Ecto neural progenitor cell (in vitro differentiated cells): ENCODE data around the gene NFIL3.

ENCODE experiments used
- DNase-seq: peaks from one replicate; pipeline ENCODE4 v3.0.0-alpha.2; 2018; ENCODE audit warnings: low spot score

The NFIL3 gene

GRCh38 chr9:91421971-91422757 is 1.5 kb downstream of the NFIL3 start:
- no peak for DNase-seq

- peak; percentile 82 for DNase-seq
Measured at GRCh38 chr9:91421128-91421765, 2.4 kb downstream of the NFIL3 start.

DNA sequence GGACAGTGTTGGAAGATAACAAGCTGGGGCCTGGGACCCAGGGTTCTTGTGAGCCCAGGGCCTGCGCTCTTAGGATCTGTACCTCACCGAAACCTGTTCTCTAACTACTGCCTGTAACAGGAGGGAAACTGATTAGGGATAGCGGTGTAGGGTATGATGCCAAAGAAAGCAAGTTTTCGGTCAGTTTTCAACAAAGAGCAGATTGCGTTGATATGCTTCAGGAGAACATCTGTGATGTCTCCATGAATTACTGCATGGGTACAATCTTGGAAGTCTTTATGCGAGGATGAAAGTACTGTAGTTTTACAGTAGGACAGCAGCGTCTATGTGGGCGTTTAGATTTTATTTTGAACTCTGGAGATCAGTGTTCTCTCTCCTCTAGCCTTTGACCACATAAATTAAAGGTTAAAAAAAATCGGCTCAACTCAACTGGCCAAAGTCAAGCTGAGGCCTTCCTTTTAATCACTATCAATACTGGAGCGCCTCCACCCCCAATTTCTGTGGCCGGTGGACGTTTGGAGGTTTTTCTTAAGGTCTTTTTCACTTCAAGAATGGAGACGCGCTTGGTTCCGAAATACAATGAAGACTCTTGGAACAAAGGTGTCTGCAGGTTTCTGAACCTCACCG is 3.0 kb downstream of the NFIL3 start:
- DNase-seq = no peak

DNA sequence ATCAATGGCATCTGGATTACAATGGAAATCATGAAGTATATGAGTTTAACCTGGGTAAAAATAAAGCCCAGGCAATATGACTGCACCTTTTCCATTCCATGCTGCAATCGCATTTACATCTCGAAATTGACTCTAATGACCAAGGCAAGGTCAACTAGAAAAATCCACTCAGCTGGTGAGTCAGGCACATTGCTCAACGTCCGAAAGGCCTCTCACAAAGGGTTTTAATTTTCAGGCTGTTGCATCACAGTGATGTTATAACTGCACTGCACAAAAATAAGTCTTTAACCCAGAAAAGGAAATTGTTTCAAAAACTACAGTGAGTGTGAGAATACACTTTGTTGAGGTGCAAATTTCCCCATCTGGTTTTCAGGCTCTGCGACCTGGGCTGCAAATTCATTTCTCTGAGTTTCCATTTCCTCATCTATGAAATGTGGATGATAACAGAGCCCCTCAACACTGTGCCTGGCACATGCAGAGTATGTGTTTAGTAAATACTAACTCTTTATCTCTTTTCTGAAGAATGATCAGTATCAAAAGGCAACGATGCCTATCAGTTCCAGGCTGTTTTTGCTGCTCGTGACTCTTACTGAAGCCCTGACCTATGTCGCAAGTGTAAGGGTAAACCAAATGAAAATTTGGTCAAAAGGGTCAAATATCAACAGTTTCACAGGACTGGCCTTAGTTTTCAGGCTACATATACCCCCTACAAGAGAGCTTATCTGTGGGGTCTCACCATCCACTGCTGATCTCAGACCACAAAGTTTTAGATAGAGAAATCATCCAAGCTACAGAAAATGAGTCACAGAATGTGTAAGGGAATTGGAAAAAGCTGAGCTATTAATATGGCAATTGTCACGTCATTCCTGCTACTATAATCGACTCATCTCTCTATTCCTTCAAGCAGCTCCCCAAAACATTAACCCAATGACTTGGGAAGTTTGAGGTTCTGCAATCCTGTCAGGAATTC is 4.1 kb downstream of the NFIL3 start:
- DNase-seq = no peak

DNA sequence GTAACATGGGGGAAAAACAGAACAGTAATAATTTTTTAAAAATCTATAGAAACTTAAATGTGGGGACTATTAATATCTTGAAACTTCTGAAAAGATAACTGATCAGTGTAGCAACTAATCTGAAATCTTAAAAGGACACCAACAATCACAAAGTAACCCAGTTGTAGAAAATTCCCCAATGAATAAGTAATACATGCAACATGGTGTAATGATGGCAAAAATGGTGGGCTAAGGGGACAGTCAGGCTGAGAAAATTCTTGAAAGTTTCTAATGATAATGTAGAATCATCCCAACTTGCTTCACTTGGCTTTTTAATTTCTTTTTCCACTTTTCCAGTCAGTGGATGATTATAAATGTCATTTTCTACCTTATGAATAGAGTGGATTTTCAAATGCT is 5.4 kb downstream of the NFIL3 start:
- no peak for DNase-seq

DNA sequence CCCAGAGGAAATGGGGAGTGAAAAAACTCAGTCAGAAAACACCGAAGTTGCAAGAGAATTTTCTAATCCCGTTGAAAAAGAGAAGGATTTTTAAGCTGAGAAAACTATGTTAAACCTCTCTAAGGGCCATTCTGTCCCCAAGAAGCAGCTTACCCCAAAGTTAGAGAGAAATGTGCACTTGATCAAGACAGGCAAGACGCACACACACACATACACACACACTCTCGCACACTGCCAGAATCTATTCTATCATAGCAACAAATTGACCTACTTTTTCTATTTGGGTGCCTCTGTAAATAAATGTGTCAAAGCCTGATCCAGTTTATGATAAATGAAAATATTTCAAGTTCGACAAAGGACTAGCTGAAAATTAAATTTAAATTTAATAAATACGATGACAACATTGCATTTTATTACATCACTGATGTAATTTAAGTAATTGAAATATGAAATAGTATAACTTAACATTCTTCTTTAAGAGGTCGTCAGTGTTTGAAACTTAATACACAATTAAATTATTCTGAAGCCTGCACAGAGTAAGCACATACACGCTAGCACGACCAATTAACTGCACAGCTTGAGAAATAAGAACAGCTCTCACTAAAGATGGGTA is 5.9 kb downstream of the NFIL3 start:
- DNase-seq = no peak

- DNase-seq = no peak
Measured at GRCh38 chr9:91416096-91416712, 7.4 kb downstream of the NFIL3 start.

GRCh38 chr9:91415290-91415689 is 8.3 kb downstream of the NFIL3 start:
- DNase-seq = no peak

- DNase-seq = no peak
Measured at GRCh38 chr9:91412941-91413340, 10.7 kb downstream of the NFIL3 start.

- no peak for DNase-seq
Measured at GRCh38 chr9:91411096-91411771, 12.4 kb downstream of the NFIL3 start.

- no peak for DNase-seq
Measured at GRCh38 chr9:91410161-91410560, 13.5 kb downstream of the NFIL3 start.

- no peak for DNase-seq
Measured at GRCh38 chr9:91408475-91408874, 15.2 kb downstream of the NFIL3 start.

DNA sequence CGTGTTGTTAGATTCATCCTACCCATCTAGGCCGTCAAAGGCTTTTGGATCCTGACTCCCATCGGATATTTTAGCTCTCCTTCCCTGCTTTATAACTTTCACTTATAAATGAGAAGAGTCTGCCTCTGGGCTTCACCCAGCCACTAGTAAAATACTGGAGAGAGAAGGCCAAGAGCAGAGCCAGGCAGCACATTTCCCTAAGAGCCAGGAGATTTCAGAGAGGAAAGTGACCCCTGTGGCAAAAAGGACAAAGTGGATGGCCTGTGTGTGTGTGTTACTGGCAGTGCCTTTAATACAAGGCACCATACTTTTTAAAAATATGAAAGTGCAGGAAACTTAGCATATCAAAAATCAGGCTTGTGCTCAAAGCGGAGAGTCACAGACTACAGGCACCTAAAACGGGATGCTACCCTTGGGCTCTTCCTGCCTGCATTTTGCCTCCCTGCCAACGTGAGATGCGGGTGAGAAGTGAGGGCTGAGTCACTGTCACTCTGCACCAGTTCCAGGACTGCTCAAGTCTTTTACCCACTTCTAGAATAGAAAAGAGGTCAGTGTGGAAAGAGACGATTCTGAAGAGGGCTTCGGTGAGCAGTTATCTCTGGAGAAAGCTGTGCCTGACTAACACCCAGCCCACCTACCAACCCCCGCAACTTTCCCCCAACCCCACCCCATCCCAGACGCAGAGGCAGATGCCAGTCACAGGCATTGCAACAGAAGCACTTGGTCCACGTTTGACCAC is 15.9 kb downstream of the NFIL3 start:
- DNase-seq = no peak

DNA sequence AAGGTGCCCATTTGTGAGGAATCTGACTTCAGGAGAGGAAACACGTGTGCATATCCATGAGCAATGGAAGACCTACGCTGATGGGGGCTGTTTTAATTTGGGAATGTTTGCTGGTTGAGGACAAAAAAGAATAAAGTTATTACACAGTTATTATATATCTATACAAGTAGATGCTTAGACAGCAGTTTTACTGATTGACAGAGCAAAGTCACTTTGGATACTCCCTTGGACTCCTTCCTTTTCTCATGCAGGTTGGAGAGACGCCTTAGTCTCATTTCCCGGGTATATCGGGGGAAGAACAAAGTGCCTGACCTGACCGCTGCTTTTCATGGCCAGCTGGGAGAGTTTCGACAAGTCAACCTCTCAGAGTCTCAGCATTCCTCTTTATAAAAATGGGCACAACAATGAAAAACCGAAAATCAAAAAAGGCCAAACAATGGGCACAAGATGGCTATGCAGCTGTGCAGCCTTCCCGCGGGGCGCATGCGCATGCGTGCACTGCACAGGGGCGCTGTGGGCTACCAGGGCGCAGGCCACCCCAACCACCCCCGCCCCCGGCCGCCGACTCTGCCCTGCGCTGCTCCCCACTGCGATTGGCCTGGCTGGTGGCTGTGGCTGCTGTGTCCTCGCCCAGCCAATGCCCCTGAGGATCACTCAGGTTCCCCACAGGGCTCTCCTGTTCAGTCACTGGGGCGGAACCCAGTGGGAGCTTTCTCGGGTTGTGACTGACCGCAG is 18.1 kb downstream of the NFIL3 start:
- no peak for DNase-seq

DNA sequence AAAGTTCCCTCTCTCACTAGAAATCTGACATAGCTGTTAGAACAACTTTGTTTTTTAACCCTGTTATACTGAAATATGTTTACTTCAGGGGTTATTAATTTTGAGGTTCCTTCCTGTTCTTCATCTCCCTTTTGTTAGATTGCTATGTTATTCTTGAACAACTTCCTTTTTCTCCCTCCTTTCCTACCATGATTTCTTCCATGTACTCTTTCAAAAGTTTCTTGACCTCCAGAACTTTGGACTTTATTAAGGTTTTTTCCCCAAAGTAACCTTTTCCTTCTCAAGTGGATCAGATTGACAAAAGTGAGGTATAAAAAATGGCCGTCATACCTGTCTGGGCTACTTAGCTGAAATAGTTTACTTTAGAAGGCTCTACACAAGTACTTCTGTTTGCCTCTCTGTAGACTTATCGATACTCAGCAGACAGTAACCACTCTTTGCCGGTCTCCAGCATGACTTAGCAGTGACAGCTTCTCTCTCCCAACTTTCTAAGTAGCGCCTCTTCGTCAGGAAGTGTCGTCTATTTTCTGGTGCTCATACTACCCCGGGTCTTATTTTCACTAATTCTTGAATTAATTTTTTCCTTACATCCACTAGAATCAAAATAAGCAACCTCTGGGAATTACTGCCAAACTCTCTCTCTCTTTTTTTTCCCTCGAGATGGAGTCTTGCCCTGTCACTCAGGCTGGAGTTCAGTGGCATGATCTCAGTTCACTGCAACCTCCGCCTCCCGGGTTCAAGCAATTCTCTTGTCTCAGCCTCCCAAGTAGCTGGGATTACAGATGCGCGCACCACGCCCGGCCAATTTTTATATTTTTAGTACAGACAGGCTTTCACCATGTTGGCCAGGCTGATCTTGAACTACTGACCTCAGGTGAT is 19.7 kb downstream of the NFIL3 start:
- no peak for DNase-seq

GRCh38 chr9:91398926-91399325 is 24.7 kb downstream of the NFIL3 start:
- DNase-seq = no peak

GRCh38 chr9:91395553-91396471 is 27.8 kb downstream of the NFIL3 start:
- DNase-seq = no peak
